ENCODE results near the gene CYB5B. TPM values are rescaled to one million over a fixed set of nuclear protein-coding genes. Genes with fewer than 3 reads are reported as not detected.

CYB5B gene
- polyA plus RNA-seq, 1 donor (not counting 4 experiments of a cell fraction or from before 2014, with no cell fraction given), result 287 TPM

- FAIRE-seq (no peak), DNase-seq (ENCODE audit: low read depth, low spot score) (no peak)
- Histone ChIP-seq H3K36me3 (ENCODE audit: control insufficient read depth in 2 of 2, extremely low read depth in 1 of 2, insufficient read depth in 2 of 2, low read length in 2 of 2) (no peaks in the 10 kb centered on the region), H3K4me3 (ENCODE audit: control insufficient read depth in 2 of 3, extremely low read depth in 1 of 3, insufficient read depth in 2 of 3, low read depth in 1 of 3, low read length in 3 of 3) (no peak overlapping the region), H4K20me1 (ENCODE audit: control insufficient read depth, extremely low read depth, insufficient read depth, low read length) (no peaks in the 10 kb centered on the region), H2AFZ (ENCODE audit: control insufficient read depth, low read length) (no peak overlapping the region), H3K9me3 (ENCODE audit: control insufficient read depth, low read depth, low read length) (no peaks in the 10 kb centered on the region), H3K4me2 (ENCODE audit: control insufficient read depth, extremely low read depth, insufficient read depth, low read depth, low read length) (no peak overlapping the region), H3K9me1 (ENCODE audit: control insufficient read depth, extremely low read depth, insufficient read depth, low read length) (no peaks in the 10 kb centered on the region), H3K27ac (ENCODE audit: control insufficient read depth, insufficient read depth, low read length) (no peak overlapping the region), H3K4me1 (ENCODE audit: control insufficient read depth, extremely low read depth, insufficient read depth, low read length) (peaks cover 46% of the 10 kb centered on the region), H3K27me3 (ENCODE audit: control insufficient read depth, extremely low read depth, insufficient read depth, low read length) (no peaks in the 10 kb centered on the region), H3K9ac (ENCODE audit: control insufficient read depth, extremely low read depth, insufficient read depth, low read length) (no peak overlapping the region), H3K79me2 (ENCODE audit: control insufficient read depth, insufficient read depth, low read length) (no peaks in the 10 kb centered on the region)
- dilution Hi-C loops (cut with MboI; ENCODE audit: extremely low pct_ligation_motif_present, low sequenced_read_pairs), result no loop called here
- TF ChIP-seq, protein P1, sequence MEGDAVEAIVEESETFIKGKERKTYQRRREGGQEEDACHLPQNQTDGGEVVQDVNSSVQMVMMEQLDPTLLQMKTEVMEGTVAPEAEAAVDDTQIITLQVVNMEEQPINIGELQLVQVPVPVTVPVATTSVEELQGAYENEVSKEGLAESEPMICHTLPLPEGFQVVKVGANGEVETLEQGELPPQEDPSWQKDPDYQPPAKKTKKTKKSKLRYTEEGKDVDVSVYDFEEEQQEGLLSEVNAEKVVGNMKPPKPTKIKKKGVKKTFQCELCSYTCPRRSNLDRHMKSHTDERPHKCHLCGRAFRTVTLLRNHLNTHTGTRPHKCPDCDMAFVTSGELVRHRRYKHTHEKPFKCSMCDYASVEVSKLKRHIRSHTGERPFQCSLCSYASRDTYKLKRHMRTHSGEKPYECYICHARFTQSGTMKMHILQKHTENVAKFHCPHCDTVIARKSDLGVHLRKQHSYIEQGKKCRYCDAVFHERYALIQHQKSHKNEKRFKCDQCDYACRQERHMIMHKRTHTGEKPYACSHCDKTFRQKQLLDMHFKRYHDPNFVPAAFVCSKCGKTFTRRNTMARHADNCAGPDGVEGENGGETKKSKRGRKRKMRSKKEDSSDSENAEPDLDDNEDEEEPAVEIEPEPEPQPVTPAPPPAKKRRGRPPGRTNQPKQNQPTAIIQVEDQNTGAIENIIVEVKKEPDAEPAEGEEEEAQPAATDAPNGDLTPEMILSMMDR (optimal IDR thresholded peaks at IDR 0.05 in 1 of 3, IDR thresholded peaks at IDR 0.05 in 1 of 3, conservative IDR thresholded peaks at IDR 0.05 in 1 of 3; ENCODE audit: extremely low read depth in 1 of 3, insufficient read depth in 2 of 3, low read length in 3 of 3), result no peak
- TF ChIP-seq EZH2 (IDR thresholded peaks at IDR 0.05; ENCODE audit: low read length), result no peak
Measured at GRCh38 chr16:69407702-69408323, 16.6 kb upstream of the CYB5B start.

DNA sequence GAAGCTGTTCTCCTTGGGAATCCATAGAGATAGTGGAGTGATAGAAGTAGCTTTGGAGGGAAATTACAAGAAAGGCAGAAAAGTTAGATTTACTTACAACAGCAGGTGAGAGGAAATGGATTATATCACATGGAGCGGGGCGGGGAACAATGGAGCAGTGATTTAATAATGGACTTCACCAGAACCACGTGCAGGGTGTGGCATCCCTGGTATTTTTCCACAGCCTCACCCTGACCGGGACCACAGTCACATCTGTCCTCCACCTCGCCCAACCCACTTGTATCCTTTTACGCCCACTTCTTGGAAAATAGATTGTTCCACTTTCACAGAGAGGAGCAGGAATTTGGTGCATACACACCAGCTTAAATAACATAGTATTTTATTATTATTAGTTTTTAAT, 15.9 kb upstream of the CYB5B start:
- no peak overlapping the region for H3K4me3 ChIP-seq (ENCODE audit: control insufficient read depth in 2 of 3, extremely low read depth in 1 of 3, insufficient read depth in 2 of 3, low read depth in 1 of 3, low read length in 3 of 3)
- no peaks in the 10 kb centered on the region for H3K79me2 ChIP-seq (ENCODE audit: control insufficient read depth, insufficient read depth, low read length)
- H2AFZ ChIP-seq (ENCODE audit: control insufficient read depth, low read length), result no peak overlapping the region
- no peaks in the 10 kb centered on the region for H3K27me3 ChIP-seq (ENCODE audit: control insufficient read depth, extremely low read depth, insufficient read depth, low read length)
- H3K9me1 ChIP-seq (ENCODE audit: control insufficient read depth, extremely low read depth, insufficient read depth, low read length), result no peaks in the 10 kb centered on the region
- dilution Hi-C loops (cut with MboI; ENCODE audit: extremely low pct_ligation_motif_present, low sequenced_read_pairs), result no loop called here
- TF ChIP-seq EZH2 (IDR thresholded peaks at IDR 0.05; ENCODE audit: low read length), result no peak
- TF ChIP-seq, protein P1 (optimal IDR thresholded peaks at IDR 0.05 in 1 of 3, IDR thresholded peaks at IDR 0.05 in 1 of 3, conservative IDR thresholded peaks at IDR 0.05 in 1 of 3; ENCODE audit: extremely low read depth in 1 of 3, insufficient read depth in 2 of 3, low read length in 3 of 3), result no peak
- DNase-seq (ENCODE audit: low read depth, low spot score), result no peak
- H3K4me2 ChIP-seq (ENCODE audit: control insufficient read depth, extremely low read depth, insufficient read depth, low read depth, low read length), result peak overlapping the region; percentile 11
- no peaks in the 10 kb centered on the region for H4K20me1 ChIP-seq (ENCODE audit: control insufficient read depth, extremely low read depth, insufficient read depth, low read length)
- no peak overlapping the region for H3K27ac ChIP-seq (ENCODE audit: control insufficient read depth, insufficient read depth, low read length)
- H3K36me3 ChIP-seq (ENCODE audit: control insufficient read depth in 2 of 2, extremely low read depth in 1 of 2, insufficient read depth in 2 of 2, low read length in 2 of 2), result no peaks in the 10 kb centered on the region
- no peaks in the 10 kb centered on the region for H3K9me3 ChIP-seq (ENCODE audit: control insufficient read depth, low read depth, low read length)
- no peak overlapping the region for H3K9ac ChIP-seq (ENCODE audit: control insufficient read depth, extremely low read depth, insufficient read depth, low read length)
- FAIRE-seq, result no peak
- peaks cover 41% of the 10 kb centered on the region for H3K4me1 ChIP-seq (ENCODE audit: control insufficient read depth, extremely low read depth, insufficient read depth, low read length)
